K562 (cell line): ENCODE measurements around the gene UBXN2A. TPM values are rescaled to one million over a fixed set of nuclear protein-coding genes. Genes with fewer than 3 reads are reported as not detected.

Experiments
- JUN ChIP-seq, 2 experiments: sonication (generic) in 1 of 2; formaldehyde crosslinking in 1 of 2; IDR thresholded peaks; 2 replicates each; pipeline versions ENCODE4 v1.6.1 to v1.8.0; 2012 to 2022; ENCODE audit warnings: borderline replicate concordance in 2 of 2, mild to moderate bottlenecking in 2 of 2, improper control_type of control experiment in 1 of 2, low read depth in 1 of 2, low read length in 1 of 2, missing genetic modification reagents in 1 of 2
- KLF13 ChIP-seq: fragments of 450-650 bp; IDR thresholded peaks from 2 replicates; pipeline ENCODE4 v1.6.1; 2016; ENCODE audit warnings: missing genetic modification characterization, low read depth, mild to moderate bottlenecking, missing compliant biosample characterization, moderate library complexity, borderline replicate concordance
- MYNN ChIP-seq, 2 experiments: sonication (generic); formaldehyde crosslinking in 1 of 2; IDR thresholded peaks; 2 replicates each; pipeline versions ENCODE4 v1.5.0 to v1.6.1; 2016 to 2020; ENCODE audit warnings: antibody characterized with exemption in 1 of 2, missing genetic modification reagents in 1 of 2
- RBM14 ChIP-seq: fragments of 200-400 bp; formaldehyde crosslinking; IDR thresholded peaks from 2 replicates; pipeline ENCODE4 v1.6.1; 2018; ENCODE audit warnings: low read depth, mild to moderate bottlenecking, low read length, moderate library complexity, borderline replicate concordance; ENCODE audit not compliant: insufficient read depth
- RBM25 ChIP-seq: fragments of 200-400 bp; formaldehyde crosslinking; IDR thresholded peaks from 2 replicates; pipeline ENCODE4 v1.6.1; 2018; ENCODE audit warnings: low read length, low read depth, moderate library complexity; ENCODE audit not compliant: severe bottlenecking
- RFX5 ChIP-seq: IDR thresholded peaks from 2 replicates; pipeline ENCODE4 v1.6.1; 2011; ENCODE audit warnings: low read depth, mild to moderate bottlenecking, improper control_type of control experiment, low read length
- TEAD4 ChIP-seq, 2 experiments: sonication (generic) in 1 of 2; formaldehyde crosslinking in 1 of 2; IDR thresholded peaks; 2 replicates each; pipeline versions ENCODE4 v1.6.1 to v1.8.0; 2012 to 2022; ENCODE audit warnings: borderline replicate concordance in 1 of 2, inconsistent platforms in 1 of 2, low read length in 1 of 2, mild to moderate bottlenecking in 1 of 2, missing genetic modification reagents in 1 of 2
- YY1 ChIP-seq, 3 experiments: IDR thresholded peaks; 2 replicates each; pipeline ENCODE4 v1.6.1; 2011; ENCODE audit warnings: low read length in 2 of 3, mild to moderate bottlenecking in 2 of 3, moderate library complexity in 2 of 3, borderline replicate concordance in 1 of 3, control low read depth in 1 of 3, low read depth in 1 of 3; ENCODE audit not compliant: insufficient read depth in 3 of 3, insufficient replicate concordance in 2 of 3, control insufficient read depth in 1 of 3, insufficient read length in 1 of 3; ENCODE audit errors: extremely low read depth in 1 of 3
- ZNF175 ChIP-seq: fragments of 200-800 bp; sonication (Bioruptor generic); IDR thresholded peaks from 2 replicates; pipeline ENCODE4 v1.6.1; 2016; ENCODE audit warnings: low read depth, mild to moderate bottlenecking, missing genetic modification characterization, missing compliant biosample characterization
- ZNF263 ChIP-seq: sonication (generic); formaldehyde crosslinking; IDR thresholded peaks from 2 replicates; pipeline ENCODE4 v1.8.0; 2022; ENCODE audit warnings: mild to moderate bottlenecking, missing genetic modification reagents, borderline replicate concordance
- polyA plus RNA-seq, 8 experiments: library from polyadenylated mRNA; depleted of rRNA in 4 of 8; stranded (reverse) in 5 of 8; unstranded in 3 of 8; fragments of >200 nt; fragmentation: Nextera tagmentation in 2 of 8; fragmentation: Illumina TruSeq in 1 of 8; extraction: Ambion mirVana in 2 of 8; extraction: Trizol in 1 of 8; gene quantifications; 2 replicates each; pipeline versions ENCODE4 v1.2.1 to v1.2.3, GENCODE V29; 2011 to 2014; ENCODE audit warnings: inconsistent platforms in 1 of 8, missing spikeins in 1 of 8
- total RNA-seq, 7 experiments: library from RNA; depleted of rRNA in 6 of 7; stranded (reverse); fragments of >200 nt in 6 of 7; fragmentation: Illumina TruSeq in 2 of 7; extraction: Trizol in 2 of 7; gene quantifications; 2 replicates each; pipeline versions ENCODE4 v1.2.1 to v1.2.3, GENCODE V29; 2011 to 2021; ENCODE audit warnings: low replicate concordance in 1 of 7
- TF ChIP-seq, protein P1 (sequence below): sonication (generic); formaldehyde crosslinking; IDR thresholded peaks from 2 replicates; pipeline ENCODE4 v1.8.0; 2023; ENCODE audit warnings: mild to moderate bottlenecking, missing genetic modification reagents
- TF ChIP-seq, protein P2 (sequence below): IDR thresholded peaks from 3 replicates; pipeline ENCODE4 v1.6.1; 2011; ENCODE audit warnings: borderline replicate concordance, mild to moderate bottlenecking; ENCODE audit not compliant: insufficient read length, insufficient read depth
- TF ChIP-seq, protein P3 (sequence below): sonication (generic); formaldehyde crosslinking; IDR thresholded peaks from 2 replicates; pipeline ENCODE4 v1.8.0; 2022; ENCODE audit warnings: mild to moderate bottlenecking, missing genetic modification reagents

UBXN2A gene
- total and polyA plus RNA-seq, 9 of the 15 experiments (the other 6 are each of a cell fraction or from before 2014, with no cell fraction given), result 3.4 to 25.6 (median 16.0) TPM

DNA sequence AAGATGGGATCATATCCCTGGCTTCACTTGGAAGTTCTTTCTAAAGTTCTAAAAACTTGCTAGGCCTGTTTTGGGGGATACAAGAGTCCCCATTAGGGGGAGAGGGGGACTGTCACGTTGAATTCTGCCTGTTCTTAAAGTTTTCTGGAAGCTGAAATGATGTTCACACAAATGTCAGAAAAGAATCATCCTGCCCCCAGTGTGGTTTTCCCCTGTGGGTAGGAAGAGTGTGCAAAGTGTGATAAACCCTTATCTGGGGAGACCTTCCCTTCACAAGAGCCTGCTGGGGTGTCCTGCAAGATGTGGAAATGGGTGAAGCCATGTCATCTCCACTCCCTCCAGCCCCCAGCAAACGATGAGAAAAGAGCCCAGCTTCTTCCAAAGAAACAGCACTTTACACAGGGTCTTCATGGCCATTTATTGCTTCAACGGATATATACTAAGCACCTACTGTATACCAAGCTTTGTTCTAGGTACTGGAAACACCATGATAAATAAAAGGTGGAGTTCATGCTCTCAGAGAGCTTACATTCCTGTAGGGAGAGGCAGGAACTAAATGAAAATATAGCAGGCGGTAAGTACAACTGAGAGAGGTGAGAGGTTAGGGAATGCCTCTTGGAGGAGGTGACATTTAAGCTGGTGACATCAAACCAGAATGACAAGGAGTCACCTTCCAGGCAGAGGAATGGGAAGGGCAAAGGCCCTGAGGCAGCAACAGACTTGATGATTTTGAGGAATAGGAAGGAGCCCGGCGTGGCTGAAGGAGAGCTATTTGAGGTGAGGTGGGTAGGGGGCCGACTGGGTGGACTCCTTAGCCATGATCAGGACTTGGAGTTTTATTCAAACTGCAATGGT lies 71.2 kb downstream of the UBXN2A start (continued):
- TF ChIP-seq, protein P1, sequence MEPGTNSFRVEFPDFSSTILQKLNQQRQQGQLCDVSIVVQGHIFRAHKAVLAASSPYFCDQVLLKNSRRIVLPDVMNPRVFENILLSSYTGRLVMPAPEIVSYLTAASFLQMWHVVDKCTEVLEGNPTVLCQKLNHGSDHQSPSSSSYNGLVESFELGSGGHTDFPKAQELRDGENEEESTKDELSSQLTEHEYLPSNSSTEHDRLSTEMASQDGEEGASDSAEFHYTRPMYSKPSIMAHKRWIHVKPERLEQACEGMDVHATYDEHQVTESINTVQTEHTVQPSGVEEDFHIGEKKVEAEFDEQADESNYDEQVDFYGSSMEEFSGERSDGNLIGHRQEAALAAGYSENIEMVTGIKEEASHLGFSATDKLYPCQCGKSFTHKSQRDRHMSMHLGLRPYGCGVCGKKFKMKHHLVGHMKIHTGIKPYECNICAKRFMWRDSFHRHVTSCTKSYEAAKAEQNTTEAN (CRISPR knock-in tag), result no peak
- no peak for TF ChIP-seq RFX5
- TF ChIP-seq, protein P2, sequence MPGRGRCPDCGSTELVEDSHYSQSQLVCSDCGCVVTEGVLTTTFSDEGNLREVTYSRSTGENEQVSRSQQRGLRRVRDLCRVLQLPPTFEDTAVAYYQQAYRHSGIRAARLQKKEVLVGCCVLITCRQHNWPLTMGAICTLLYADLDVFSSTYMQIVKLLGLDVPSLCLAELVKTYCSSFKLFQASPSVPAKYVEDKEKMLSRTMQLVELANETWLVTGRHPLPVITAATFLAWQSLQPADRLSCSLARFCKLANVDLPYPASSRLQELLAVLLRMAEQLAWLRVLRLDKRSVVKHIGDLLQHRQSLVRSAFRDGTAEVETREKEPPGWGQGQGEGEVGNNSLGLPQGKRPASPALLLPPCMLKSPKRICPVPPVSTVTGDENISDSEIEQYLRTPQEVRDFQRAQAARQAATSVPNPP, result no peak
- no peak for TF ChIP-seq RBM14
- no peak for TF ChIP-seq KLF13 (tag)
- peak; percentile 91 for TF ChIP-seq MYNN (IDR thresholded peaks at IDR 0.05)
- no peak for TF ChIP-seq MYNN (CRISPR knock-in tag; IDR thresholded peaks at IDR 0.05)
- TF ChIP-seq ZNF175 (CRISPR knock-in tag), result peak; percentile 94
- TF ChIP-seq RBM25, result peak; percentile 68
- TF ChIP-seq YY1 (IDR thresholded peaks at IDR 0.05; ENCODE audit: borderline replicate concordance in 1 of 3, control insufficient read depth in 1 of 3, extremely low read depth in 1 of 3, insufficient read depth in 3 of 3, insufficient read length in 1 of 3, insufficient replicate concordance in 2 of 3, low read depth in 1 of 3, low read length in 2 of 3), result peak in 1 of 3 experiments; percentile 82
- peak; percentile 54; the same call in 1 of the 2 replicates for TF ChIP-seq JUN (IDR thresholded peaks at IDR 0.05; ENCODE audit: borderline replicate concordance, low read depth, low read length)
- no peak for TF ChIP-seq JUN (CRISPR knock-in tag; IDR thresholded peaks at IDR 0.05; ENCODE audit: borderline replicate concordance)
- TF ChIP-seq ZNF263 (CRISPR knock-in tag), result no peak
- TF ChIP-seq TEAD4 (IDR thresholded peaks at IDR 0.05; ENCODE audit: low read length), result peak; percentile 99
- no peak for TF ChIP-seq TEAD4 (CRISPR knock-in tag; IDR thresholded peaks at IDR 0.05; ENCODE audit: borderline replicate concordance)
- TF ChIP-seq, protein P3, sequence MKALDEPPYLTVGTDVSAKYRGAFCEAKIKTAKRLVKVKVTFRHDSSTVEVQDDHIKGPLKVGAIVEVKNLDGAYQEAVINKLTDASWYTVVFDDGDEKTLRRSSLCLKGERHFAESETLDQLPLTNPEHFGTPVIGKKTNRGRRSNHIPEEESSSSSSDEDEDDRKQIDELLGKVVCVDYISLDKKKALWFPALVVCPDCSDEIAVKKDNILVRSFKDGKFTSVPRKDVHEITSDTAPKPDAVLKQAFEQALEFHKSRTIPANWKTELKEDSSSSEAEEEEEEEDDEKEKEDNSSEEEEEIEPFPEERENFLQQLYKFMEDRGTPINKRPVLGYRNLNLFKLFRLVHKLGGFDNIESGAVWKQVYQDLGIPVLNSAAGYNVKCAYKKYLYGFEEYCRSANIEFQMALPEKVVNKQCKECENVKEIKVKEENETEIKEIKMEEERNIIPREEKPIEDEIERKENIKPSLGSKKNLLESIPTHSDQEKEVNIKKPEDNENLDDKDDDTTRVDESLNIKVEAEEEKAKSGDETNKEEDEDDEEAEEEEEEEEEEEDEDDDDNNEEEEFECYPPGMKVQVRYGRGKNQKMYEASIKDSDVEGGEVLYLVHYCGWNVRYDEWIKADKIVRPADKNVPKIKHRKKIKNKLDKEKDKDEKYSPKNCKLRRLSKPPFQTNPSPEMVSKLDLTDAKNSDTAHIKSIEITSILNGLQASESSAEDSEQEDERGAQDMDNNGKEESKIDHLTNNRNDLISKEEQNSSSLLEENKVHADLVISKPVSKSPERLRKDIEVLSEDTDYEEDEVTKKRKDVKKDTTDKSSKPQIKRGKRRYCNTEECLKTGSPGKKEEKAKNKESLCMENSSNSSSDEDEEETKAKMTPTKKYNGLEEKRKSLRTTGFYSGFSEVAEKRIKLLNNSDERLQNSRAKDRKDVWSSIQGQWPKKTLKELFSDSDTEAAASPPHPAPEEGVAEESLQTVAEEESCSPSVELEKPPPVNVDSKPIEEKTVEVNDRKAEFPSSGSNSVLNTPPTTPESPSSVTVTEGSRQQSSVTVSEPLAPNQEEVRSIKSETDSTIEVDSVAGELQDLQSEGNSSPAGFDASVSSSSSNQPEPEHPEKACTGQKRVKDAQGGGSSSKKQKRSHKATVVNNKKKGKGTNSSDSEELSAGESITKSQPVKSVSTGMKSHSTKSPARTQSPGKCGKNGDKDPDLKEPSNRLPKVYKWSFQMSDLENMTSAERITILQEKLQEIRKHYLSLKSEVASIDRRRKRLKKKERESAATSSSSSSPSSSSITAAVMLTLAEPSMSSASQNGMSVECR (CRISPR knock-in tag), result no peak
